Osteocyte (in vitro differentiated cells): ENCODE data around the gene SLC38A1. TPM values are rescaled to one million over a fixed set of nuclear protein-coding genes. Genes with fewer than 3 reads are reported as not detected.

ENCODE experiments used
- DNase-seq: peaks from one replicate; pipeline ENCODE4 v3.0.0; 2021; ENCODE audit warnings: mixed read lengths; ENCODE audit not compliant: unreplicated experiment; ENCODE audit errors: extremely low spot score
- H3K27ac Mint-ChIP-seq: one replicate; pipeline ENCODE4 v1.8.0; 2021; ENCODE audit warnings: mild to moderate bottlenecking, mixed read lengths; ENCODE audit not compliant: unreplicated experiment
- H3K27me3 Mint-ChIP-seq: one replicate; pipeline ENCODE4 v1.8.0; 2021; ENCODE audit warnings: mixed read lengths; ENCODE audit not compliant: unreplicated experiment
- H3K36me3 Mint-ChIP-seq: one replicate; pipeline ENCODE4 v1.8.0; 2021; ENCODE audit warnings: mixed read lengths; ENCODE audit not compliant: unreplicated experiment
- H3K4me1 Mint-ChIP-seq: one replicate; pipeline ENCODE4 v1.8.0; 2021; ENCODE audit warnings: mixed read lengths; ENCODE audit not compliant: unreplicated experiment
- H3K4me3 Mint-ChIP-seq: one replicate; pipeline ENCODE4 v1.8.0; 2021; ENCODE audit warnings: mild to moderate bottlenecking, moderate library complexity, mixed read lengths; ENCODE audit not compliant: unreplicated experiment
- H3K9me3 Mint-ChIP-seq: one replicate; pipeline ENCODE4 v1.8.0; 2021; ENCODE audit warnings: mixed read lengths; ENCODE audit not compliant: unreplicated experiment
- total RNA-seq: library from RNA; stranded (reverse); gene quantifications from 2 replicates; pipeline ENCODE4 v1.2.1, GENCODE V29; 2021
- TF ChIP-seq, protein P1 (sequence below): fragments of 200-600 bp; sonication (generic); IDR thresholded peaks from 2 replicates; pipeline ENCODE4 v1.5.0; 2021; ENCODE audit warnings: antibody characterized with exemption, mild to moderate bottlenecking, moderate library complexity

The SLC38A1 gene
- total RNA-seq, 1 donor from 2014 or later = 132 TPM

DNA sequence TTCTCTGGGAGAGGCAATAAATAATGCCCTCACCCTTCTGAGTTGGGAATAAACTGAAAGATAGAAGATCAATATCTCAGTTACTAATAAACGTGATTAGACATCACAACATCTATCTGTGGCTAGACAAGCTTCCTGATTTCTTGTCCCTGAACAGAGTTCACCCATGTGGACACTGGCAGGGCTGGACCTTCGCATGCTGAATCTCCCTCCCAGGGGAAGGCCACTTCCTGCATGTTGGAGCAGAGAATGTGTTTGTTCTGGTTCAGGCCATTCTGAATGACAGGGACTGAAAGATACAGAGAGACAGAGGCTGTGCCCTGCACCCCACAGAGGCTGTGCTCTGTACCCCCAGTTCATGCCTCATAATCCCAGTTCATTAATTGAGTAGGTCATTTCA is 132.6 kb downstream of the SLC38A1 start:
- DNase-seq = no peak
- Mint-ChIP-seq H3K4me3 (no peak overlapping the region), H3K27ac (no peak overlapping the region), H3K4me1 (peaks cover 9% of the 10 kb centered on the region), H3K9me3 (no peaks in the 10 kb centered on the region), H3K27me3 (peaks cover 20% of the 10 kb centered on the region), H3K36me3 (no peaks in the 10 kb centered on the region)
- TF ChIP-seq, protein P1, sequence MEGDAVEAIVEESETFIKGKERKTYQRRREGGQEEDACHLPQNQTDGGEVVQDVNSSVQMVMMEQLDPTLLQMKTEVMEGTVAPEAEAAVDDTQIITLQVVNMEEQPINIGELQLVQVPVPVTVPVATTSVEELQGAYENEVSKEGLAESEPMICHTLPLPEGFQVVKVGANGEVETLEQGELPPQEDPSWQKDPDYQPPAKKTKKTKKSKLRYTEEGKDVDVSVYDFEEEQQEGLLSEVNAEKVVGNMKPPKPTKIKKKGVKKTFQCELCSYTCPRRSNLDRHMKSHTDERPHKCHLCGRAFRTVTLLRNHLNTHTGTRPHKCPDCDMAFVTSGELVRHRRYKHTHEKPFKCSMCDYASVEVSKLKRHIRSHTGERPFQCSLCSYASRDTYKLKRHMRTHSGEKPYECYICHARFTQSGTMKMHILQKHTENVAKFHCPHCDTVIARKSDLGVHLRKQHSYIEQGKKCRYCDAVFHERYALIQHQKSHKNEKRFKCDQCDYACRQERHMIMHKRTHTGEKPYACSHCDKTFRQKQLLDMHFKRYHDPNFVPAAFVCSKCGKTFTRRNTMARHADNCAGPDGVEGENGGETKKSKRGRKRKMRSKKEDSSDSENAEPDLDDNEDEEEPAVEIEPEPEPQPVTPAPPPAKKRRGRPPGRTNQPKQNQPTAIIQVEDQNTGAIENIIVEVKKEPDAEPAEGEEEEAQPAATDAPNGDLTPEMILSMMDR = no peak

DNA sequence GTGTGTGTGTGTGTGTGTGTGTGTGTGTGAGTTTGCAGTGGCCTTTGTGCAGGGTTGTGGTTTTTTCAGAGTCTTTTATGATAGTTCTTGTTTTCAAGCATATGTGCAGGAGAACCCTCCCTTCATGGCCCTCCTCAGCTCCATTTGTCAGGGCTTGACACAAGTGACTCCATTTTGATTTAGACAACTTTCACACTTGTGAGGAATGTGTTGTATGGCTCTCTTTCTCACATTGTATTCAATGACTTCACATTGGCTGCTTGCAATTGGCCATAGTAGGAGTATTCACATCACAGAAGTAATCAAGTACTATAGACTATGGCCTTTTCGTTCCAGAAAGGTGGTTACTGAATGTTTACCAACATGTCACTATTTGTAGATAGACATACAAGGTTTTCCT is 133.1 kb downstream of the SLC38A1 start:
- DNase-seq = no peak
- Mint-ChIP-seq H3K27me3 (peaks cover 19% of the 10 kb centered on the region), H3K27ac (no peak overlapping the region), H3K9me3 (no peaks in the 10 kb centered on the region), H3K4me1 (peaks cover 9% of the 10 kb centered on the region), H3K36me3 (no peaks in the 10 kb centered on the region), H3K4me3 (no peak overlapping the region)
- TF ChIP-seq, protein P1 = no peak

DNA sequence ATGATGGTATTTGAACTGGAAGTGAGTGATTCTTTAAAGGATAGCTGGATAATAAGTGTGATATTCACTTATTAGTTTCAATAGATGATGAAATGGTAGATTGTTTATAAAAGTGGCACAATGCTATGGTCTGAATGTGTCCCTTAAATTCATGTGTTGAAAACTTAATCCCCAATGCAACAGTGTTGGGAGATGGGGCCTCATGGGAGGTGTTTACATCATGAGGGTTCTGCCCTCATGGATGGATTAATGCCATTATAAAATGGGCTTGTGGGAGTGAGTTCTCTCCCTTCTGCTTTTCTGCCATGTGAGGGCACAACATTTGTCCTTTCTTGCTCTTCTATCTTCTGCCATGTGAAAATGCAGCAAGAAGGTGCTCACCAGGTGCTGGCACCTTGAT is 134.0 kb downstream of the SLC38A1 start:
- Mint-ChIP-seq H3K36me3 (no peaks in the 10 kb centered on the region), H3K4me3 (no peak overlapping the region), H3K27ac (no peak overlapping the region), H3K9me3 (no peaks in the 10 kb centered on the region), H3K4me1 (peaks cover 9% of the 10 kb centered on the region), H3K27me3 (peaks cover 12% of the 10 kb centered on the region)
- TF ChIP-seq, protein P1 = no peak
- no peak for DNase-seq

DNA sequence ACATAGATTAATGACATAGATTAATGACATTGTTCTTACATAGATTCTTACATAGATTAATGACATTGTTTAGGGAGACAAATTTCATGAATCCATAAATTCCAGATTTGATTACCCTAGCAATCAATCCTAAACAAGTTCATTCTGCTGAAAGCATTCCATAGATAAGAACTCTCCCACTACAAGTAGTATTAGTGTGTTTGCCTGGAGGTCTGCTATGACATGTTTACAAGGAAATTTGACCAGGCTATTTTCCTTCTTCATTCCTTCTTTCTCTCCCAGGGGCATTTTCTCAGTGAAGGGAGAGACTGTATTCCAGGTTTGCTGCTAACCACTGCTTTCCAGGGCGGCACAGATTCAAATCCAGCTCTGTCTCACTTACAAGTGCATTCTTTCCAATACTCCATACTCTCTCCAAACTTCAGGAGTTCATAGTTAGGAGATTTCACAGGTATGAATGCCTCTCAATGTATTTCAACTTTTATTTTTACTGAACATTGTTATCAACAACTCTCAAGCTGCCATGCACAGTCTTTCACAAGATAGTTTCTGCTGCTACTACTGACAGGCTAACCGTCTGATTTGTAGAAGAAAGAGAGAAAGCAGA is 134.5 kb downstream of the SLC38A1 start:
- Mint-ChIP-seq H3K9me3 (no peaks in the 10 kb centered on the region), H3K36me3 (no peaks in the 10 kb centered on the region), H3K27ac (no peak overlapping the region), H3K27me3 (peaks cover 8% of the 10 kb centered on the region), H3K4me1 (peaks cover 9% of the 10 kb centered on the region), H3K4me3 (no peak overlapping the region)
- no peak for DNase-seq
- TF ChIP-seq, protein P1 = no peak

DNA sequence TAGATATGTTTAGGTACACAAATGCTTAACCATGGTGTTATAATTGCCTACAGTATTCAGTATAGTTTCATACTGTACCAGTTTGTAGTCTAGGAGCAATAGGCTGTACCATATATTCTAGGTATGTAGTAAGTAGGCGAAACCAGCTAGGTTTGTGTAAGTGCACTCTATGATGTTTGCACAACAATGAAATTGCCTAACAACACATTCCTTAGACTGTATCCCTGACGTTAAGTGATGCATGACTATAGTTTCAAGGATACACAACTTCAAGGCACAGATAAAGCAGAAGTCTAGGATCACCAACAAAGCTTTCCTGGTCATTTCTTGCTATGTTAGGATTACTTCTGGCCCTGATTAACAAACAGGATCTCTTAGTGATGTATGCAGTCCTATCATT is 135.1 kb downstream of the SLC38A1 start:
- Mint-ChIP-seq H3K27me3 (peaks cover 12% of the 10 kb centered on the region), H3K4me1 (peaks cover 9% of the 10 kb centered on the region), H3K27ac (no peak overlapping the region), H3K36me3 (no peaks in the 10 kb centered on the region), H3K4me3 (no peak overlapping the region), H3K9me3 (no peaks in the 10 kb centered on the region)
- TF ChIP-seq, protein P1 = no peak
- DNase-seq = no peak

Other genes with a start within 250 kb of the SLC38A1 start
- gene SLC38A2, start 103.7 kb upstream of the SLC38A1 start, total RNA-seq = 754 and 795 TPM in 2 replicates